GM19240 (cell line): ENCODE data around the gene DYSF.

Experiments
- DNase-seq: peaks from one replicate; pipeline ENCODE4 v3.0.0; 2011; ENCODE audit warnings: low spot score; ENCODE audit not compliant: insufficient read length

DYSF gene

GRCh38 chr2:71720283-71720560 lies 266.9 kb downstream of the DYSF start:
- DNase-seq, result no peak

- DNase-seq, result no peak
Observed at GRCh38 chr2:71720596-71721361, 267.4 kb downstream of the DYSF start.

- DNase-seq, result no peak
Observed at GRCh38 chr2:71721362-71721665, 268.0 kb downstream of the DYSF start.

- DNase-seq, result no peak
Observed at GRCh38 chr2:71721669-71722068, 268.3 kb downstream of the DYSF start.

- no peak for DNase-seq
Observed at GRCh38 chr2:71722286-71722685, 268.9 kb downstream of the DYSF start.

- DNase-seq, result no peak
Observed at GRCh38 chr2:71724793-71725192, 271.4 kb downstream of the DYSF start.

- no peak for DNase-seq
Observed at GRCh38 chr2:71725836-71726235, 272.5 kb downstream of the DYSF start.

- DNase-seq, result no peak
Observed at GRCh38 chr2:71727562-71727961, 274.2 kb downstream of the DYSF start.

- DNase-seq, result no peak
Observed at GRCh38 chr2:71728036-71728435, 274.7 kb downstream of the DYSF start.

GRCh38 chr2:71730785-71731383 lies 277.5 kb downstream of the DYSF start:
- no peak for DNase-seq

- DNase-seq, result no peak
Observed at GRCh38 chr2:71734620-71735019, 281.3 kb downstream of the DYSF start.

GRCh38 chr2:71735676-71736075 lies 282.3 kb downstream of the DYSF start:
- no peak for DNase-seq
